NCI-H345 treated with DMSO at 0.1 percent for 48 hours (cell line): ENCODE results near the gene FBXO31.
"Not testable (repeated sequence)": the region's sequence is repeated elsewhere in the genome, so short reads cannot be mapped to it uniquely, and the experiment has no call there.

ENCODE experiments used
- DNase-seq: peaks from one replicate; lab custom pipeline; 2025; ENCODE audit not compliant: unreplicated experiment; lab: John Stamatoyannopoulos, UW

The FBXO31 gene

GRCh38 chr16:87344931-87345631 lies 38.5 kb downstream of the FBXO31 start:
- DNase-seq: no peak

- DNase-seq: no peak
Observed at GRCh38 chr16:87344165-87344930, 39.2 kb downstream of the FBXO31 start.

GRCh38 chr16:87343753-87344050 lies 39.9 kb downstream of the FBXO31 start:
- no peak for DNase-seq

- DNase-seq: no peak
Observed at GRCh38 chr16:87342978-87343752, 40.4 kb downstream of the FBXO31 start.

- no peak for DNase-seq
Observed at GRCh38 chr16:87342504-87342903, 41.1 kb downstream of the FBXO31 start.

- no peak for DNase-seq
Observed at GRCh38 chr16:87340198-87340597, 43.4 kb downstream of the FBXO31 start.

GRCh38 chr16:87339724-87340105 lies 43.9 kb downstream of the FBXO31 start:
- not testable (repeated sequence) for DNase-seq

- no peak for DNase-seq
Observed at GRCh38 chr16:87339086-87339723, 44.4 kb downstream of the FBXO31 start.

- no peak for DNase-seq
Observed at GRCh38 chr16:87338155-87338765, 45.3 kb downstream of the FBXO31 start.

- no peak for DNase-seq
Observed at GRCh38 chr16:87337262-87337771, 46.3 kb downstream of the FBXO31 start.

GRCh38 chr16:87336434-87337240 lies 46.9 kb downstream of the FBXO31 start:
- DNase-seq: no peak

- DNase-seq: no peak
Observed at GRCh38 chr16:87335625-87336433, 47.7 kb downstream of the FBXO31 start.

GRCh38 chr16:87334651-87335624 lies 48.6 kb downstream of the FBXO31 start:
- no peak for DNase-seq

GRCh38 chr16:87333581-87334331 lies 49.8 kb downstream of the FBXO31 start:
- DNase-seq: no peak

- DNase-seq: no peak
Observed at GRCh38 chr16:87333101-87333500, 50.5 kb downstream of the FBXO31 start.

GRCh38 chr16:87332150-87332549 lies 51.4 kb downstream of the FBXO31 start:
- no peak for DNase-seq

GRCh38 chr16:87331241-87331801 lies 52.3 kb downstream of the FBXO31 start:
- no peak for DNase-seq
